IMR-90 (cell line): ENCODE data around the gene SBF2. TPM values are rescaled to one million over a fixed set of nuclear protein-coding genes. Genes with fewer than 3 reads are reported as not detected.

Experiments
- ATAC-seq: fragments of 200-7000 bp; cut with Tn5 transposase; 2 replicates; pipeline ENCODE4 v1.9.1; 2020; ENCODE audit warnings: low read depth, mild to moderate bottlenecking, moderate library complexity
- BruUV-seq: library from RNA; stranded (reverse); fragments of 400-500 nt; replicated peaks from 2 replicates; lab custom pipeline; 2021; lab: Mats Ljungman, UMichigan
- CTCF ChIA-PET: fragments of 300-600 bp; formaldehyde crosslinking; extraction: SDS; loops from one replicate; lab custom pipeline; 2021; ENCODE audit warnings: antibody characterized with exemption; lab: Yijun Ruan, JAX
- POLR2A ChIA-PET: fragments of 300-600 bp; sonication (Branson Sonifier 250); formaldehyde crosslinking; loops from one replicate; lab custom pipeline; 2022; ENCODE audit warnings: antibody characterized with exemption; ENCODE audit not compliant: unreplicated experiment; lab: Charles Lee
- DNase-seq: peaks from one replicate; pipeline ENCODE4 v3.0.0; 2013
- H2AFZ ChIP-seq: replicated peaks from 2 replicates; pipeline ENCODE3; 2013; ENCODE audit warnings: low read length, mild to moderate bottlenecking; ENCODE audit not compliant: poor library complexity
- H2AK5ac ChIP-seq: 2 replicates; pipeline ENCODE4 v1.6.1; 2013; ENCODE audit warnings: low read depth, low read length, inconsistent platforms
- H2AK9ac ChIP-seq: replicated peaks from 2 replicates; pipeline ENCODE3; 2013; ENCODE audit warnings: mild to moderate bottlenecking, low read depth, low read length, moderate library complexity; ENCODE audit not compliant: poor library complexity
- H2BK120ac ChIP-seq: 2 replicates; pipeline ENCODE4 v1.6.1; 2013; ENCODE audit warnings: low read depth, low read length, inconsistent platforms
- H2BK15ac ChIP-seq: 3 replicates; pipeline ENCODE4 v1.6.1; 2013; ENCODE audit warnings: low read depth, low read length, inconsistent platforms
- H2BK20ac ChIP-seq: 2 replicates; pipeline ENCODE4 v1.6.1; 2013; ENCODE audit warnings: low read depth, mild to moderate bottlenecking, inconsistent platforms, low read length, moderate library complexity
- H2BK5ac ChIP-seq: 2 replicates; pipeline ENCODE4 v1.6.1; 2013; ENCODE audit warnings: mild to moderate bottlenecking, low read depth, low read length, inconsistent platforms; ENCODE audit not compliant: poor library complexity, severe bottlenecking
- H3K14ac ChIP-seq: replicated peaks from 2 replicates; pipeline ENCODE4 v1.6.1; 2013; ENCODE audit warnings: low read depth, low read length, inconsistent platforms
- H3K18ac ChIP-seq: 2 replicates; pipeline ENCODE4 v1.6.1; 2013; ENCODE audit warnings: low read depth, low read length, control low read depth
- H3K23ac ChIP-seq: 2 replicates; pipeline ENCODE4 v1.6.1; 2013; ENCODE audit warnings: low read depth, low read length, inconsistent platforms
- H3K27ac ChIP-seq: 2 replicates; pipeline ENCODE4 v1.5.1; 2013; ENCODE audit warnings: mild to moderate bottlenecking, control low read depth, low read length; ENCODE audit not compliant: insufficient read depth
- H3K27me3 ChIP-seq: 2 replicates; pipeline ENCODE4 v1.6.1; 2013; ENCODE audit warnings: low read length; ENCODE audit not compliant: control insufficient read depth, insufficient read depth
- H3K36me3 ChIP-seq: 2 replicates; pipeline ENCODE4 v1.6.1; 2013; ENCODE audit warnings: low read length, mixed read lengths; ENCODE audit not compliant: control insufficient read depth, insufficient read depth
- H3K4ac ChIP-seq: 2 replicates; pipeline ENCODE4 v1.6.1; 2013; ENCODE audit warnings: low read depth, low read length, inconsistent platforms
- H3K4me1 ChIP-seq: 2 replicates; pipeline ENCODE4 v1.6.1; 2013; ENCODE audit warnings: low read length, mixed read lengths; ENCODE audit not compliant: control insufficient read depth, insufficient read depth
- H3K4me2 ChIP-seq: 2 replicates; pipeline ENCODE4 v1.6.1; 2013; ENCODE audit warnings: low read depth, mild to moderate bottlenecking, control low read depth, low read length, moderate library complexity
- H3K4me3 ChIP-seq: 2 replicates; pipeline ENCODE4 v1.5.1; 2013; ENCODE audit warnings: low read depth, mild to moderate bottlenecking, control low read depth, low read length, moderate library complexity; ENCODE audit not compliant: insufficient read depth
- H3K56ac ChIP-seq: 2 replicates; pipeline ENCODE4 v1.6.1; 2013; ENCODE audit warnings: low read length, inconsistent platforms; ENCODE audit not compliant: insufficient read depth; ENCODE audit errors: extremely low read depth
- H3K79me1 ChIP-seq, 2 experiments: 2 replicates each; pipeline ENCODE4 v1.6.1; 2013; ENCODE audit warnings: low read length in 2 of 2, inconsistent platforms in 1 of 2, low read depth in 1 of 2
- H3K9ac ChIP-seq: 2 replicates; pipeline ENCODE4 v1.6.1; 2013; ENCODE audit warnings: low read depth, low read length, control low read depth
- H3K9me1 ChIP-seq: 2 replicates; pipeline ENCODE4 v1.6.1; 2013; ENCODE audit warnings: low read length, inconsistent platforms; ENCODE audit not compliant: insufficient read depth
- H3K9me3 ChIP-seq: 2 replicates; pipeline ENCODE4 v1.6.1; 2013; ENCODE audit warnings: low read length; ENCODE audit not compliant: control insufficient read depth, insufficient read depth
- H4K20me1 ChIP-seq: 2 replicates; pipeline ENCODE4 v1.6.1; 2013; ENCODE audit warnings: low read length, inconsistent platforms; ENCODE audit not compliant: insufficient read depth
- H4K5ac ChIP-seq: 2 replicates; pipeline ENCODE4 v1.6.1; 2013; ENCODE audit warnings: mild to moderate bottlenecking, low read depth, low read length, control low read depth
- H4K8ac ChIP-seq, 2 experiments: 2 replicates each; pipeline ENCODE4 v1.6.1; 2013; ENCODE audit warnings: low read depth in 2 of 2, low read length in 2 of 2, control low read depth in 1 of 2, inconsistent platforms in 1 of 2
- H4K91ac ChIP-seq: 2 replicates; pipeline ENCODE4 v1.6.1; 2013; ENCODE audit warnings: low read depth, low read length, inconsistent platforms; ENCODE audit not compliant: insufficient read depth
- BHLHE40 ChIP-seq: fragments of 150-350 bp; IDR thresholded peaks from 2 replicates; pipeline ENCODE4 v1.6.1; 2016; ENCODE audit warnings: mild to moderate bottlenecking, low read depth, low read length
- CEBPB ChIP-seq: IDR thresholded peaks from 2 replicates; pipeline ENCODE4 v1.6.1; 2012; ENCODE audit warnings: low read depth, low read length, improper control_type of control experiment
- CHD1 ChIP-seq: IDR thresholded peaks from 2 replicates; pipeline ENCODE4 v1.6.1; 2012; ENCODE audit warnings: low read depth, low read length, improper control_type of control experiment
- CTCF ChIP-seq: conservative IDR thresholded peaks from 2 replicates; pipeline ENCODE4 v1.5.1; 2012; ENCODE audit warnings: mild to moderate bottlenecking, low read depth, low read length, improper control_type of control experiment
- ELK1 ChIP-seq: fragments of 150-350 bp; IDR thresholded peaks from 2 replicates; pipeline ENCODE4 v1.6.1; 2016; ENCODE audit warnings: low read depth, mild to moderate bottlenecking, low read length, moderate library complexity, borderline replicate concordance
- FOS ChIP-seq: fragments of 150-350 bp; IDR thresholded peaks from 2 replicates; pipeline ENCODE4 v1.6.1; 2016; ENCODE audit warnings: low read depth, low read length
- MAFK ChIP-seq: IDR thresholded peaks from 2 replicates; pipeline ENCODE4 v1.6.1; 2012; ENCODE audit warnings: low read depth, low read length, improper control_type of control experiment
- MAZ ChIP-seq: IDR thresholded peaks from 2 replicates; pipeline ENCODE4 v1.6.1; 2012; ENCODE audit warnings: low read depth, mild to moderate bottlenecking, low read length, improper control_type of control experiment, moderate library complexity, borderline replicate concordance
- MXI1 ChIP-seq: IDR thresholded peaks from 2 replicates; pipeline ENCODE4 v1.6.1; 2012; ENCODE audit warnings: low read depth, mild to moderate bottlenecking, low read length, moderate library complexity, borderline replicate concordance
- NFE2L2 ChIP-seq: fragments of 150-350 bp; IDR thresholded peaks from 2 replicates; pipeline ENCODE4 v1.6.1; 2016; ENCODE audit warnings: low read depth, mild to moderate bottlenecking, low read length
- POLR2A ChIP-seq: IDR thresholded peaks from 2 replicates; pipeline ENCODE4 v1.6.1; 2012; ENCODE audit warnings: mild to moderate bottlenecking, low read depth, low read length
- RAD21 ChIP-seq: IDR thresholded peaks from 2 replicates; pipeline ENCODE4 v1.6.1; 2012; ENCODE audit warnings: low read length, improper control_type of control experiment
- RCOR1 ChIP-seq: IDR thresholded peaks from 2 replicates; pipeline ENCODE4 v1.6.1; 2012; ENCODE audit warnings: mild to moderate bottlenecking, low read length, improper control_type of control experiment; ENCODE audit not compliant: insufficient replicate concordance
- RFX5 ChIP-seq: IDR thresholded peaks from 2 replicates; pipeline ENCODE4 v1.8.0; 2012; ENCODE audit warnings: low read depth, mild to moderate bottlenecking, low read length, moderate library complexity
- SMC3 ChIP-seq: fragments of 150-350 bp; IDR thresholded peaks from 2 replicates; pipeline ENCODE4 v1.6.1; 2016; ENCODE audit warnings: low read depth, mild to moderate bottlenecking, antibody characterized with exemption, low read length, moderate library complexity
- USF2 ChIP-seq: fragments of 150-350 bp; IDR thresholded peaks from 2 replicates; pipeline ENCODE4 v1.6.1; 2017; ENCODE audit warnings: mild to moderate bottlenecking, antibody characterized with exemption, low read length, low read depth
- WGBS, 2 experiments: methylation state at CpG; one replicate each; pipeline versions ENCODE4 v1.1.5 to v1.1.7; 2013; ENCODE audit warnings: missing lambda C conversion rate in 2 of 2; ENCODE audit not compliant: insufficient read length in 1 of 2; ENCODE audit errors: extremely low coverage in 2 of 2; 5-methylcytosine and 5-hydroxymethylcytosine counted together
- dilution Hi-C: fragments of 300-500 bp; cut with HindIII; formaldehyde crosslinking; loops from one replicate; pipeline ENCODE4 v1.14.3; 2018; ENCODE audit warnings: low sequenced_read_pairs; ENCODE audit not compliant: unreplicated experiment
- in situ Hi-C: fragments of 300-500 bp; cut with MboI; formaldehyde crosslinking; loops from 3 replicates; pipeline ENCODE4 v1.14.3; 2019; ENCODE audit warnings: low sequenced_read_pairs, inconsistent platforms, mixed read lengths
- intact Hi-C: fragments of 100-400 bp; cut with micrococcal nuclease; formaldehyde crosslinking; loops from 2 replicates; pipeline ENCODE4 v1.10.0; 2022
- polyA plus RNA-seq, 3 experiments: library from polyadenylated mRNA; depleted of rRNA; stranded (reverse); fragments of >200 nt; gene quantifications; 2 replicates each; pipeline ENCODE4 v1.2.3, GENCODE V29; 2012; ENCODE audit warnings: low replicate concordance in 1 of 3
- total RNA-seq: library from RNA; depleted of rRNA; stranded (reverse); fragments of >200 nt; gene quantifications from 2 replicates; pipeline ENCODE4 v1.2.3, GENCODE V29; 2012

The SBF2 gene
- total and polyA plus RNA-seq, 2 of the 4 experiments (the other 2 are of a cell fraction) = 23.8 to 51.8 TPM

- H3K4me1 ChIP-seq = peaks cover 5% of the 10 kb centered on the region
- no peak overlapping the region for H3K56ac ChIP-seq
- H3K23ac ChIP-seq = no peak overlapping the region
- H3K36me3 ChIP-seq = peaks cover 8% of the 10 kb centered on the region
- H3K14ac ChIP-seq = no peak overlapping the region
- no peak overlapping the region for H3K4me2 ChIP-seq
- H4K5ac ChIP-seq = no peak overlapping the region
- no peaks in the 10 kb centered on the region for H3K27me3 ChIP-seq
- dilution Hi-C loops (no loop called here), intact Hi-C loops (no loop called here), in situ Hi-C loops (loop anchor here (25.0 kb wide), 1 partner anchor 700 kb away; no protein-coding TSS in a partner anchor)
- no peak overlapping the region for H2AK9ac ChIP-seq
- 57% methylated on average over 1 of the region's 2 CpGs; no CpG with 5 or more reads in 1 of the 2 experiments for WGBS, 2 experiments
- peaks cover 4% of the 10 kb centered on the region; the same call in 1 of the 2 replicates for H3K9me1 ChIP-seq
- no peak overlapping the region for H2BK5ac ChIP-seq
- no peak overlapping the region for H4K8ac ChIP-seq
- H2AK5ac ChIP-seq = no peak overlapping the region
- ATAC-seq (no peak), DNase-seq (no peak)
- peaks cover 0 to 14% of the 10 kb centered on the region in 2 experiments; a peak in 2 of 4 replicates for H3K79me1 ChIP-seq
- H3K4me3 ChIP-seq = no peak overlapping the region
- no peak overlapping the region for H3K27ac ChIP-seq
- no TSS peak for BruUV-seq
- H2BK120ac ChIP-seq = no peak overlapping the region
- ChIA-PET POLR2A (interaction anchor here (0.7 to 3.7 kb wide), 2 partner anchors 52 to 55 kb away, joined by 3 to 28 read pairs; no protein-coding TSS in a partner anchor), CTCF (no interaction called here)
- TF ChIP-seq RFX5 (no peak), BHLHE40 (no peak), POLR2A (no peak), MAZ (no peak), MXI1 (no peak), CTCF (no peak), CHD1 (no peak), NFE2L2 (no peak), SMC3 (no peak), CEBPB (no peak), USF2 (no peak), FOS (no peak), ELK1 (no peak), RAD21 (no peak), RCOR1 (no peak), MAFK (no peak)
- no peak overlapping the region for H3K18ac ChIP-seq
- H2BK20ac ChIP-seq = no peak overlapping the region
- no peak overlapping the region for H2BK15ac ChIP-seq
- H3K9me3 ChIP-seq = no peaks in the 10 kb centered on the region
- H2AFZ ChIP-seq = no peak overlapping the region
- H3K4ac ChIP-seq = no peak overlapping the region
- no peak overlapping the region for H4K91ac ChIP-seq
- no peak overlapping the region for H3K9ac ChIP-seq
- H4K20me1 ChIP-seq = peaks cover 24% of the 10 kb centered on the region
These were observed 17.8 kb upstream of the SBF2 start for GRCh38 chr11:10311802-10312201.
